Liver (tissue), 3 donors: ENCODE measurements around the gene HTRA1.

Source experiments
- EGR1 ChIP-seq, 2 donors: IDR thresholded peaks; 2 replicates each; pipeline ENCODE4 v1.6.1; 2016 to 2018; ENCODE audit warnings: antibody characterized with exemption in 2 of 2, low read depth in 2 of 2
- RAD21 ChIP-seq, 2 donors: IDR thresholded peaks; 2 replicates each; pipeline ENCODE4 v1.6.1; 2016; ENCODE audit warnings: antibody characterized with exemption in 2 of 2, mild to moderate bottlenecking in 2 of 2
- TF ChIP-seq, protein P1 (sequence below): fragments of 150-350 bp; IDR thresholded peaks from 2 replicates; pipeline ENCODE4 v1.5.1; 2017; ENCODE audit warnings: improper control_type of control experiment, low read depth, low read length; ENCODE audit not compliant: missing input control
- donor health status: healthy.
- donor health status: healthy.

DNA sequence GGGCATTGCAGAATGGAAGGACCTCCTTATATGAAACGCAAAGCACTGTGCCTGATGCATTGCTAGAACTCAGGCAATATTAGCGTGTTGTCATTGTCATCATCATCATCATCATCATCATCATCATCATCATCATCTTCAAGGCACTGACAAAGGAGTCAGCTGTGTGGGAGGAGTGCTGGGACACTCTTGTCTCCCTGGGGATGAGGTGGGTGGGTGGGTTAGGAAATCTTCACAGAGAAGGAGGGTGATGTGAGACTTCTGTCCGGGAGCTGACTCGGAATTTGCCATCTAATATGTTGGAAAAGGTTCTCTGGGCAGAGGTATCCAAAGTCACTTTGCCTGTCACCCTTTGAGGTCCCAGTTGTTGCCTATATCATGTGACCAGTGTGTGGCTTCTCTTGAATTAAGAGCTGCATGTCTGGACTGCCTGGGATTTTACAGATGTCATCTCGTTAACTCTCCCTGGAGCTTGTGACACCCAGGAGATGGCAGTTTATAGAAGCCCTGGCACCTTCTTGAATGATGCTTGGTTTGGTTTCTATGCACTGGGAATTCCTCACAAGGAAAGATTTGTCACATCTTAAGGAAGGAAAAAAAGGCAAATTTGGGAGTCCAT, 7.1 kb downstream of the HTRA1 start:
- TF ChIP-seq, protein P1, sequence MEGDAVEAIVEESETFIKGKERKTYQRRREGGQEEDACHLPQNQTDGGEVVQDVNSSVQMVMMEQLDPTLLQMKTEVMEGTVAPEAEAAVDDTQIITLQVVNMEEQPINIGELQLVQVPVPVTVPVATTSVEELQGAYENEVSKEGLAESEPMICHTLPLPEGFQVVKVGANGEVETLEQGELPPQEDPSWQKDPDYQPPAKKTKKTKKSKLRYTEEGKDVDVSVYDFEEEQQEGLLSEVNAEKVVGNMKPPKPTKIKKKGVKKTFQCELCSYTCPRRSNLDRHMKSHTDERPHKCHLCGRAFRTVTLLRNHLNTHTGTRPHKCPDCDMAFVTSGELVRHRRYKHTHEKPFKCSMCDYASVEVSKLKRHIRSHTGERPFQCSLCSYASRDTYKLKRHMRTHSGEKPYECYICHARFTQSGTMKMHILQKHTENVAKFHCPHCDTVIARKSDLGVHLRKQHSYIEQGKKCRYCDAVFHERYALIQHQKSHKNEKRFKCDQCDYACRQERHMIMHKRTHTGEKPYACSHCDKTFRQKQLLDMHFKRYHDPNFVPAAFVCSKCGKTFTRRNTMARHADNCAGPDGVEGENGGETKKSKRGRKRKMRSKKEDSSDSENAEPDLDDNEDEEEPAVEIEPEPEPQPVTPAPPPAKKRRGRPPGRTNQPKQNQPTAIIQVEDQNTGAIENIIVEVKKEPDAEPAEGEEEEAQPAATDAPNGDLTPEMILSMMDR = no peak
- TF ChIP-seq RAD21 (IDR thresholded peaks at IDR 0.05) (no peak), EGR1 (IDR thresholded peaks at IDR 0.05; ENCODE audit: low read depth in 2 of 2) (no peak)
